Esophagus squamous epithelium (tissue), 5 donors: ENCODE measurements around the gene KCNAB2. TPM values are rescaled to one million over a fixed set of nuclear protein-coding genes. Genes with fewer than 3 reads are reported as not detected.

Source experiments
- DNase-seq: peaks from one replicate; lab custom pipeline; 2025; lab: John Stamatoyannopoulos, UW
- H3K27ac ChIP-seq, 4 donors: fragments of 200-600 bp; sonication (generic); one replicate each; pipeline ENCODE4 v1.5.1; 2016 to 2019; ENCODE audit warnings: mild to moderate bottlenecking in 1 of 4
- H3K27me3 ChIP-seq, 4 donors: fragments of 200-600 bp; sonication (generic); 1 replicate in 3 of 4; 2 replicates in 1 of 4; pipeline versions ENCODE4 v1.5.1 to v1.6.0; 2017 to 2021; ENCODE audit warnings: antibody characterized with exemption in 1 of 4
- H3K36me3 ChIP-seq, 3 donors: fragments of 200-600 bp; sonication (generic); one replicate each; pipeline ENCODE4 v1.5.1; 2016 to 2019
- H3K4me1 ChIP-seq, 3 donors: fragments of 200-600 bp; sonication (generic); one replicate each; pipeline ENCODE4 v1.5.1; 2017 to 2019
- H3K4me3 ChIP-seq, 4 donors: fragments of 200-600 bp; sonication (generic); 1 replicate in 3 of 4; 2 replicates in 1 of 4; pipeline ENCODE4 v1.5.1; 2016 to 2019; ENCODE audit warnings: mild to moderate bottlenecking in 2 of 4, moderate library complexity in 1 of 4
- H3K9me3 ChIP-seq, 3 donors: fragments of 200-600 bp; sonication (generic); one replicate each; pipeline ENCODE4 v1.5.1; 2016 to 2019
- POLR2A ChIP-seq, 4 donors: fragments of 450-650 bp; IDR thresholded peaks; one replicate each; pipeline ENCODE4 v1.6.1; 2017; ENCODE audit warnings: antibody characterized with exemption in 4 of 4, mild to moderate bottlenecking in 4 of 4, moderate library complexity in 3 of 4
- WGBS, 2 donors: methylation state at CpG; one replicate each; pipeline ENCODE4 v1.1.5; 2018; 5-methylcytosine and 5-hydroxymethylcytosine counted together
- intact Hi-C: fragments of 100-400 bp; cut with DNase I; formaldehyde crosslinking; loops from one replicate; pipeline ENCODE4 v1.15.0; 2022
- total RNA-seq, 4 donors: library from RNA; depleted of rRNA; stranded (reverse); fragments of >200 nt; gene quantifications; one replicate each; pipeline ENCODE4 v1.1.0, GENCODE V29; 2016
- TF ChIP-seq, protein P1 (sequence below), 6 experiments: fragments of 450-650 bp in 4 of 6; fragments of 200-600 bp in 2 of 6; sonication (generic) in 2 of 6; IDR thresholded peaks; one replicate each; pipeline ENCODE4 v1.5.1; 2016 to 2019; ENCODE audit warnings: antibody characterized with exemption in 6 of 6, mild to moderate bottlenecking in 4 of 6, moderate library complexity in 4 of 6
- donor health status: DM: yes; HTN: yes; CAD: no.

Gene KCNAB2
- total RNA-seq, 4 donors from 2014 or later = 1.8 to 9.3 (median 3.9) TPM

- no peaks in the 10 kb centered on the region for H3K36me3 ChIP-seq
- TF ChIP-seq POLR2A (IDR thresholded peaks at IDR 0.05) = no peak
- TF ChIP-seq, protein P1, sequence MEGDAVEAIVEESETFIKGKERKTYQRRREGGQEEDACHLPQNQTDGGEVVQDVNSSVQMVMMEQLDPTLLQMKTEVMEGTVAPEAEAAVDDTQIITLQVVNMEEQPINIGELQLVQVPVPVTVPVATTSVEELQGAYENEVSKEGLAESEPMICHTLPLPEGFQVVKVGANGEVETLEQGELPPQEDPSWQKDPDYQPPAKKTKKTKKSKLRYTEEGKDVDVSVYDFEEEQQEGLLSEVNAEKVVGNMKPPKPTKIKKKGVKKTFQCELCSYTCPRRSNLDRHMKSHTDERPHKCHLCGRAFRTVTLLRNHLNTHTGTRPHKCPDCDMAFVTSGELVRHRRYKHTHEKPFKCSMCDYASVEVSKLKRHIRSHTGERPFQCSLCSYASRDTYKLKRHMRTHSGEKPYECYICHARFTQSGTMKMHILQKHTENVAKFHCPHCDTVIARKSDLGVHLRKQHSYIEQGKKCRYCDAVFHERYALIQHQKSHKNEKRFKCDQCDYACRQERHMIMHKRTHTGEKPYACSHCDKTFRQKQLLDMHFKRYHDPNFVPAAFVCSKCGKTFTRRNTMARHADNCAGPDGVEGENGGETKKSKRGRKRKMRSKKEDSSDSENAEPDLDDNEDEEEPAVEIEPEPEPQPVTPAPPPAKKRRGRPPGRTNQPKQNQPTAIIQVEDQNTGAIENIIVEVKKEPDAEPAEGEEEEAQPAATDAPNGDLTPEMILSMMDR (IDR thresholded peaks at IDR 0.05) = no peak
- H3K27me3 ChIP-seq = peaks cover 0 to 69% (median 0%) of the 10 kb centered on the region in 4 donors
- no peaks in the 10 kb centered on the region for H3K9me3 ChIP-seq
- DNase-seq = no peak
- no peak overlapping the region for H3K27ac ChIP-seq
- H3K4me3 ChIP-seq = no peak overlapping the region
- WGBS, 2 donors = 72 to 80% methylated on average over 11 to 14 of the region's 15 CpGs
- no peaks in the 10 kb centered on the region for H3K4me1 ChIP-seq
- intact Hi-C loops = no loop called here
Observed at GRCh38 chr1:6035303-6035702, 10.4 kb upstream of the KCNAB2 start.

DNA sequence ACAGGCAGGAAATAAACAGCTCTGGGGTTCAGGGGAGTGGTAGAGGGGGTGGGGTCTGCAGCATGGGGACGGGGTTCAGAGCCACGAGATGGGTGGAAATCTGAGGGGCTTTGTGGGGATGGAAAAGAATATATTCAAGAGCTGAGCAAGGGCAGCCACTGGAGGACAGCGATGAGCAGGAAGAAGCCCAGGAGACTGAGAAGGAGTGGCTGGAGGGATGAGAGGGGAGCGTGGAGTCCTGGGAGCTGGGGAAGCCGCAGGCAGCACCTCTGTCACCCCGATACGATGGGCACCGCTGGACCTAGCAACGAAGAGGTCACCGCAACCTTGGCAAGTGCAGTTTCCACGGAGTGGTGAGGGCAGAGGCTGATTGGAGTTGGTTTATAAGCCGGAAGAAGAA is 10.0 kb upstream of the KCNAB2 start:
- Histone ChIP-seq H3K36me3 (no peaks in the 10 kb centered on the region), H3K4me1 (no peaks in the 10 kb centered on the region), H3K9me3 (no peaks in the 10 kb centered on the region), H3K27ac (no peak overlapping the region), H3K27me3 (peaks cover 0 to 69% (median 0%) of the 10 kb centered on the region in 4 donors), H3K4me3 (no peak overlapping the region)
- intact Hi-C loops = no loop called here
- WGBS, 2 donors = 68 to 72% methylated on average over 12 of the region's 12 CpGs
- DNase-seq = no peak
- TF ChIP-seq, protein P1 (IDR thresholded peaks at IDR 0.05) = no peak
- TF ChIP-seq POLR2A (IDR thresholded peaks at IDR 0.05) = no peak

DNA sequence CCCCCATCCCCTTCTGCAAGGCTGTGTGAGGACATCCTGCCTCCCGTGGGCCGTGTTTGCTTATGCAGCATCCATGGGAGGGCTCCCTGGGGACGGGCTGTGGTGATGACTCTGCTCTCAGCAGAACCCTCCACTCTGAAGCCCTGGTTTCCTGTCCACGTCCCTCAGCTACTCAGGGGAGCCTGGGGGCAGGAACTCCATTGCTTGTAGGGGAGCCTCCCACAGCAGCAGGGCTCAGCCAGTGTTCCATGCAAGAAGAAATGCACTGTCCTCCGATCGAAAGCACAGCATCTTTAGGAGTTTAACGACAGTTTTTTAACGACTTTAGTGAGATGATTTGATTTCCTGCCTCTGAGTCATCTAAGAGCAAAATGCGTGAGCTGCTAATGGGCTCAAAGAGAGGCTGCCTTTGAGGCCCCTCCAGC is 8.3 kb upstream of the KCNAB2 start:
- Histone ChIP-seq H3K36me3 (no peaks in the 10 kb centered on the region), H3K9me3 (no peaks in the 10 kb centered on the region), H3K27ac (no peak overlapping the region), H3K27me3 (peaks cover 0 to 55% (median 0%) of the 10 kb centered on the region in 4 donors), H3K4me3 (no peak overlapping the region), H3K4me1 (no peaks in the 10 kb centered on the region)
- no peak for TF ChIP-seq POLR2A (IDR thresholded peaks at IDR 0.05)
- TF ChIP-seq, protein P1 (IDR thresholded peaks at IDR 0.05) = no peak
- intact Hi-C loops = no loop called here
- 49% methylated on average over 6 of the region's 9 CpGs; no CpG with 5 or more reads in 1 of the 2 donors for WGBS, 2 donors
- DNase-seq = no peak

GRCh38 chr1:6038603-6039002 is 7.1 kb upstream of the KCNAB2 start:
- Histone ChIP-seq H3K4me3 (no peak overlapping the region), H3K9me3 (no peaks in the 10 kb centered on the region)

DNA sequence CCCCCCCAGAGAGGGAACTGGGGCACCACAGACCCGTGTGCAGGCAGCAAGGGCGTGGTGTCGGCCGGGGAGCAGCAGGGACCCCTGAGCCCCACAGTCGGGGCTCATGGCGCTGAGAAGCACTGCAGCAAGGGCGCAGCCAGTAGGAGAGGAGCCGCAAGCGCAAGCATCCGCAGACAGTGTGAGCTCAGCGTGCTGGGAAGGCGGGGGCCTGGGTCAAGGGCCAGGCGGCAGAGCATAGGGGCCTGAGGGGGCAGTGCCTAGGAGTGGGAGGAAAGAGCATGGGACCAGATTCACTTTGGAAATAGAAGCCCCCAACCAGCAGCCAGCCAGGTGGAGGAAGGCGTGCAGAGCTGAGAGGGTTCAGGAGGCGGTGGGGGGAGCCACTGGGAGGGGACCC is 6.7 kb upstream of the KCNAB2 start:
- Histone ChIP-seq H3K27me3 (peaks cover 0 to 40% (median 0%) of the 10 kb centered on the region in 4 donors), H3K27ac (no peak overlapping the region), H3K36me3 (no peaks in the 10 kb centered on the region), H3K9me3 (no peaks in the 10 kb centered on the region), H3K4me3 (no peak overlapping the region), H3K4me1 (no peaks in the 10 kb centered on the region)
- TF ChIP-seq POLR2A (IDR thresholded peaks at IDR 0.05) = no peak
- TF ChIP-seq, protein P1 (IDR thresholded peaks at IDR 0.05) = no peak
- WGBS, 2 donors = 84 to 90% methylated on average over 7 to 14 of the region's 15 CpGs
- intact Hi-C loops = no loop called here
- no peak for DNase-seq

More at GRCh38 chr1:6038603-6039002, 7.1 kb upstream of the KCNAB2 start:
- intact Hi-C loops = no loop called here
- no peak overlapping the region for H3K27ac ChIP-seq
- 46 to 89% methylated on average over 2 to 3 of the region's 7 CpGs for WGBS, 2 donors
- no peak for TF ChIP-seq POLR2A (IDR thresholded peaks at IDR 0.05)
- TF ChIP-seq, protein P1 (IDR thresholded peaks at IDR 0.05) = no peak
- no peaks in the 10 kb centered on the region for H3K4me1 ChIP-seq
- H3K27me3 ChIP-seq = peaks cover 0 to 44% (median 0%) of the 10 kb centered on the region in 4 donors
- no peak for DNase-seq
- H3K36me3 ChIP-seq = no peaks in the 10 kb centered on the region
